ENCODE measurements around the gene FBXO33.

Gene FBXO33

DNA sequence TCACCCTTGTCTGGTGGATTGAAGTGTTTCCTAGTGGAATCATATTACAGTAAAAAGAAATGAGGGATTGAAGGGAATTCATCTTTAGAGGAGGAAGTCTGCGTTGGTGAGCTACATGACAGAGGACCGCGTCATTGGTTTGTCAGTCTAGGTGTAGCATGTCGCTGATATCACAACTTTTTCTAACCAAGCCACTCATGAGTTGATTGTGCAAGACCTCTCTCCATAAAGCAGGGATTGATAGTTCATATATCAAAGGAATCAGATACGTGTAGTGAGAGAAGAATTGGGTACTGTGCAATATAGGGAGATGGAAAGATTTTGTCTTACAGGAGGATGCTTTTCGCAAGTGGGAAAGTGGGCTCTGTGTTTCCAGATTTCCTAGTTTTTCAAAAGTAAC is 3.0 kb upstream of the FBXO33 start:
- TF ChIP-seq EZH2 (IDR thresholded peaks at IDR 0.05) (no peak), FOXP2 (optimal IDR thresholded peaks at IDR 0.05; ENCODE audit: control extremely low read depth, extremely low read length, insufficient read depth) (no peak), POLR2AphosphoS5 (IDR thresholded peaks at IDR 0.05; ENCODE audit: borderline replicate concordance, low read depth, low read length) (no peak)

GRCh38 chr14:39434401-39434800 is 2.2 kb upstream of the FBXO33 start:
- H3K27ac ChIP-seq, result no peak overlapping the region
- no peaks in the 10 kb centered on the region for H3K9me3 ChIP-seq (ENCODE audit: low read depth, low read length)
- no peak overlapping the region for H3K9ac ChIP-seq (ENCODE audit: insufficient read length)
- no peaks in the 10 kb centered on the region for H3K36me3 ChIP-seq (ENCODE audit: insufficient read depth, low read length)
- DNase-seq (ENCODE audit: low read depth, low spot score), result no peak
- no peak overlapping the region for H3K4me3 ChIP-seq
- no peak for TF ChIP-seq EZH2 (IDR thresholded peaks at IDR 0.05)
- no peak for TF ChIP-seq FOXP2 (optimal IDR thresholded peaks at IDR 0.05; ENCODE audit: control extremely low read depth, extremely low read length, insufficient read depth)
- TF ChIP-seq POLR2AphosphoS5 (IDR thresholded peaks at IDR 0.05; ENCODE audit: borderline replicate concordance, low read depth, low read length), result no peak

More for the DNA sequence above, 3.0 kb upstream of the FBXO33 start:
- H3K9ac ChIP-seq (ENCODE audit: insufficient read length), result no peak overlapping the region
- DNase-seq (ENCODE audit: low read depth, low spot score), result no peak
- no peaks in the 10 kb centered on the region for H3K9me3 ChIP-seq (ENCODE audit: low read depth, low read length)
- H3K36me3 ChIP-seq (ENCODE audit: insufficient read depth, low read length), result no peaks in the 10 kb centered on the region
- no peak overlapping the region for H3K27ac ChIP-seq
- H3K4me3 ChIP-seq, result no peak overlapping the region

- peak overlapping the region; percentile 87 for H3K9ac ChIP-seq (ENCODE audit: insufficient read length)
- H3K4me3 ChIP-seq, result peak overlapping the region; percentile 99
- no peaks in the 10 kb centered on the region for H3K36me3 ChIP-seq (ENCODE audit: insufficient read depth, low read length)
- DNase-seq (ENCODE audit: low read depth, low spot score), result no peak
- H3K9me3 ChIP-seq (ENCODE audit: low read depth, low read length), result no peaks in the 10 kb centered on the region
- no peak for TF ChIP-seq POLR2AphosphoS5 (IDR thresholded peaks at IDR 0.05; ENCODE audit: borderline replicate concordance, low read depth, low read length)
- no peak for TF ChIP-seq FOXP2 (optimal IDR thresholded peaks at IDR 0.05; ENCODE audit: control extremely low read depth, extremely low read length, insufficient read depth)
- TF ChIP-seq EZH2 (IDR thresholded peaks at IDR 0.05), result no peak
- H3K27ac ChIP-seq, result peak overlapping the region; percentile 81; the same call in 1 of the 2 replicates
Observed at GRCh38 chr14:39433452-39433813, 1.2 kb upstream of the FBXO33 start.

GRCh38 chr14:39432619-39433451 is 602 bp upstream of the FBXO33 start:
- Histone ChIP-seq H3K27ac (peak overlapping the region; percentile 81; the same call in 1 of the 2 replicates), H3K9ac (ENCODE audit: insufficient read length) (peak overlapping the region; percentile 87), H3K9me3 (ENCODE audit: low read depth, low read length) (no peaks in the 10 kb centered on the region), H3K4me3 (peak overlapping the region; percentile 99), H3K36me3 (ENCODE audit: insufficient read depth, low read length) (no peaks in the 10 kb centered on the region)
- no peak for DNase-seq (ENCODE audit: low read depth, low spot score)
- TF ChIP-seq FOXP2 (optimal IDR thresholded peaks at IDR 0.05; ENCODE audit: control extremely low read depth, extremely low read length, insufficient read depth) (no peak), POLR2AphosphoS5 (IDR thresholded peaks at IDR 0.05; ENCODE audit: borderline replicate concordance, low read depth, low read length) (peak; percentile 79)

- no peak for DNase-seq (ENCODE audit: low read depth, low spot score)
- Histone ChIP-seq H3K4me3 (peak overlapping the region; percentile 98), H3K27ac (peak overlapping the region; percentile 98), H3K9ac (ENCODE audit: insufficient read length) (peak overlapping the region; percentile 99), H3K36me3 (ENCODE audit: insufficient read depth, low read length) (no peaks in the 10 kb centered on the region), H3K9me3 (ENCODE audit: low read depth, low read length) (no peaks in the 10 kb centered on the region)
- TF ChIP-seq FOXP2 (optimal IDR thresholded peaks at IDR 0.05; ENCODE audit: control extremely low read depth, extremely low read length, insufficient read depth) (no peak), POLR2AphosphoS5 (IDR thresholded peaks at IDR 0.05; ENCODE audit: borderline replicate concordance, low read depth, low read length) (0 out of 2 replicates have a peak, but pooled peaks have one; percentile 36)
Observed at GRCh38 chr14:39431416-39432178, 636 bp downstream of the FBXO33 start.

GRCh38 chr14:39430762-39431415 is 1.3 kb downstream of the FBXO33 start:
- no peak for DNase-seq (ENCODE audit: low read depth, low spot score)
- H3K4me3 ChIP-seq, result peak overlapping the region; percentile 98
- peak overlapping the region; percentile 99 for H3K9ac ChIP-seq (ENCODE audit: insufficient read length)
- TF ChIP-seq EZH2 (IDR thresholded peaks at IDR 0.05) (no peak), POLR2AphosphoS5 (IDR thresholded peaks at IDR 0.05; ENCODE audit: borderline replicate concordance, low read depth, low read length) (no peak), FOXP2 (optimal IDR thresholded peaks at IDR 0.05; ENCODE audit: control extremely low read depth, extremely low read length, insufficient read depth) (no peak)
- no peak overlapping the region for H3K27ac ChIP-seq
- H3K9me3 ChIP-seq (ENCODE audit: low read depth, low read length), result no peaks in the 10 kb centered on the region
- no peaks in the 10 kb centered on the region for H3K36me3 ChIP-seq (ENCODE audit: insufficient read depth, low read length)

DNA sequence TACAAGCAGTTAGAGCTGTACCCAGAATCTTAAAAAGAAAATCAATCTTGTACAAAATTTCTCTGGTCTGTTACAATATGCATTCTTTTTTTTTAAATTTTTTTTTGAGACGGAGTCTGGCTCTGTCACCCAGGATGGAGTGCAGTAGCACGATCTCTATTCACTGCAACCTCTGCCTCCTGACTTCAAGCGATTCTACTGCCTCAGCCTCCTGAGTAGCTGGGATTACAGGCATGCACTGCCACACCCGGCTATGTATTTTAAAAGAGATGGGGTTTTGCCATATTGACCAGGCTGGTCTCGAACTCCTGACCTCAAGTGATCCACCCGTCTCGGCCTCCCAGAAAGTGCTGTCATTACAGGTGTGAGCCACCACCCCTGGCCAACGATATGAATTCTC is 4.1 kb downstream of the FBXO33 start:
- Histone ChIP-seq H3K27ac (no peak overlapping the region), H3K4me3 (no peak overlapping the region), H3K36me3 (ENCODE audit: insufficient read depth, low read length) (no peaks in the 10 kb centered on the region), H3K9me3 (ENCODE audit: low read depth, low read length) (no peaks in the 10 kb centered on the region), H3K9ac (ENCODE audit: insufficient read length) (no peak overlapping the region)
- TF ChIP-seq EZH2 (IDR thresholded peaks at IDR 0.05) (no peak), POLR2AphosphoS5 (IDR thresholded peaks at IDR 0.05; ENCODE audit: borderline replicate concordance, low read depth, low read length) (no peak), FOXP2 (optimal IDR thresholded peaks at IDR 0.05; ENCODE audit: control extremely low read depth, extremely low read length, insufficient read depth) (no peak)
- no peak for DNase-seq (ENCODE audit: low read depth, low spot score)

DNA sequence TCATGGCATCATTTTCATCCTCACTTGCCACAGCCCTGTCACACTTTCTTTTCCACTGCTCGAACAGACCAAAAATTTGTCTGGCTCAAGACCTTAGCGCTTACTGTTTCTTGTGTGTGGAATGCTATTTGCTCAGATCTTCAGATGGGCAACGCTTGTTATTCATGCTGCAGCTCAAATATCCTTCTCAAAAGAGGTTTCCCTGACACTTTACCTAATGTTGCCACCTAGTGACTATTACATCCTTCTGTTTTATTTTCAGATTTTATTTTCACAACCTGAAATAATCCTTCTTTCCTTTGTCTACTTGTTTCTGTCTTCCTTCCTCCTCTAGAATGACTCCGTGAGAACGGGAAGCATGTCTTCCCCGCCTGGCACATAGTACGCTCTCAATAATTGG is 5.6 kb downstream of the FBXO33 start:
- H3K36me3 ChIP-seq (ENCODE audit: insufficient read depth, low read length), result no peaks in the 10 kb centered on the region
- H3K27ac ChIP-seq, result no peak overlapping the region
- H3K4me3 ChIP-seq, result no peak overlapping the region
- TF ChIP-seq EZH2 (IDR thresholded peaks at IDR 0.05) (no peak), POLR2AphosphoS5 (IDR thresholded peaks at IDR 0.05; ENCODE audit: borderline replicate concordance, low read depth, low read length) (no peak), FOXP2 (optimal IDR thresholded peaks at IDR 0.05; ENCODE audit: control extremely low read depth, extremely low read length, insufficient read depth) (no peak)
- H3K9ac ChIP-seq (ENCODE audit: insufficient read length), result no peak overlapping the region
- no peak for DNase-seq (ENCODE audit: low read depth, low spot score)
- no peaks in the 10 kb centered on the region for H3K9me3 ChIP-seq (ENCODE audit: low read depth, low read length)

Measured in SK-N-MC (cell line).